HG03565 (cell line): ENCODE measurements around the gene ANKFN1.

Source experiments
- ATAC-seq: cut with Tn5 transposase; IDR thresholded peaks from one replicate; pipeline ENCODE4 v1.9.1; 2021; ENCODE audit warnings: mild to moderate bottlenecking, moderate library complexity; ENCODE audit not compliant: unreplicated experiment

ANKFN1 gene

DNA sequence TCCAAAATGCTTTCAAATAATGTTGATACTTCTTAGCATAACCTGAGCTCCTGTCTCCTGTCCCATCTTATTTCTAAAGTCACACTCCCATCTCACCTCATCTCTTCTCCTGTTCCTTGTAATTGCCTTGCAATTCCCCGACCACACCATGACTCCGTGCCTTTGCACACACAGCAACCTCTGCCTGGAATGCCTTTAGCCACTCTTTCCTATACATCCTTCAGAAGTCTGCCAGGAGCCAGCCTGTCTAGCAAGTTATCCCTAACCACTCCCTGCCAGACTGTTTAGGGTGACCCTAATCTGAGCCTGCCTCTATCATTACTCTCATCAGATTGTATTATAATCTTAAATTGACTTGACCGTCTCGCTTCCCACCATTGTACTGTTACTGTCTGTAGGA is 272.2 kb downstream of the ANKFN1 start:
- ATAC-seq, result no peak

- ATAC-seq, result no peak
Measured at GRCh38 chr17:56426901-56427300, 273.6 kb downstream of the ANKFN1 start.

DNA sequence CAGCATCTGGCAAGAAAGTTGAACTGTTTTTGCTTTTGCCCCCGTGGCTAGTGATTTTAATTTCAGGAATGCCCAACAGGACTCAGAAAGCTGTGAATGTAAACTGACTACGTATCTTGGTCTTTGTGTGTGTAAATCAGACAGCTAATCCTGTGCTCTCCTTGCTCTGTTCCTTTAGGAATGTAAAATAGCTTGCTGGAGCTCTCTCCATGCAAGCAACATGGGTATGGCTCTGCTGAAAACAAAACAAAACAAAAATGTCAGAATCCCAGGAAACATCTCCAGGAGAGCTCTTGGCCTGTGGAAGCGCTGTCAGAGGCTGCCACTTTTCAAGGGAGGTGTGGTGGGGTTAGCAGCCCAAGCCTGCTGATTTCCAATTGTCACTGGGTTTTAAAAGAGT is 278.5 kb downstream of the ANKFN1 start:
- ATAC-seq, result no peak

DNA sequence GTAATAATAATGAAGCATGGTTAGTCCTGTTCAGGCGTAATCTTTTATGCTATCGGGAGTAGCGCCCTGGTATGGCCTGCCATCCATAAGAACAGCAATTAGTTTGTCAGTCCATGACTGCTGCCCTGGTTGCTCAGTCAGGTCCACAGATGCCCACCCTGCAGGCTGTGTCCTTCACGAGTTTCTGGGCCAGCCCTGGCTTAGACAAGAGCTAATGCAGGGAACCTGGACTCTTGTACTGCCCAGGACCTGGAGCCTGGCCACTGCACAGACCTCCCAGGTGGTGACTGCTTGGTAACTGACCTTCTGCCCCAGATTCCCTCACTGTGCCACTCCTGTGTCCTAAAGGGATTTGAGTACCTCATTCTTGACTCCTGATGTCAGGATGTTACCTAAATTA is 279.2 kb downstream of the ANKFN1 start:
- ATAC-seq, result no peak

DNA sequence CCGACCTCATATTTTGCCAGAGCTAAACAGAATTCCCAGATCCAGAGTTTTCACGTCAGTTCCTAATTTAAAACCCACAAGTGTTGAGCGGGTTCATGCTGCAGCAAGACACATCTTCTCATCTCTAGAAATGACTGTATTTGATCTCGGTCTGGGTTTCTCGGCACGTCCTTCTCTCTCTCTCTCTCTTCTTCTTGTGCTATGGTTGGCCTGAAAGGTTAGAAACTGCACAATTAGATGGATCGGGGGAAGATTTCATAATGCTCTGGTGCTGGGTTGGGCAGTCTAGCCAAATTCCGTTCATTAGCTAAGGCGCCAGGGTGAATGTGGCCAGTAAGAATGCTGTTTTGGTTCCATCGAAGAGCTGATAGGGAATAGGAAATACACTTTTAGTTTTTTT is 281.3 kb downstream of the ANKFN1 start:
- ATAC-seq, result no peak

GRCh38 chr17:56436142-56436541 is 282.9 kb downstream of the ANKFN1 start:
- ATAC-seq, result no peak

- ATAC-seq, result no peak
Measured at GRCh38 chr17:56440419-56440818, 287.1 kb downstream of the ANKFN1 start.

DNA sequence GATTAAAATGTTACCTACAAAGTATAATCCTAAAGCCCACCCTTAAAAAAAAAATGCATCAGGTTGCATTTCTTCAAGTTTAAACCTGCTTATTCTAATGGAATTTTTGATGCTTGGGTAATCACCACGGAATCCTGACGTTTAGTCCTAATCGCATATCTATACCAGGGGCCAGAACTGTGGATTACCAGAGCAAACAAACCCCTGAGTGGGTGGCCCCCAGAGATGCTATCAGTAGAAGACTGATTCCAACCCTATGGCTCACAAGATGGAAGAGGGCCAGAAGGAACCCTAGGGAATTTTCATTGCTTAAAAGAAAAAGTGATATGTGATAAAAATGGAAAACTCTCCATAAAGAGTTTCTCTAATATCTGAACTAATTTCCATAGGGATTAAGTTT is 288.0 kb downstream of the ANKFN1 start:
- no peak for ATAC-seq

- ATAC-seq, result no peak
Measured at GRCh38 chr17:56445692-56446411, 292.6 kb downstream of the ANKFN1 start.

- no peak for ATAC-seq
Measured at GRCh38 chr17:56447171-56447570, 293.9 kb downstream of the ANKFN1 start.

GRCh38 chr17:56448371-56448770 is 295.1 kb downstream of the ANKFN1 start:
- no peak for ATAC-seq

GRCh38 chr17:56449176-56449575 is 295.9 kb downstream of the ANKFN1 start:
- ATAC-seq, result no peak

DNA sequence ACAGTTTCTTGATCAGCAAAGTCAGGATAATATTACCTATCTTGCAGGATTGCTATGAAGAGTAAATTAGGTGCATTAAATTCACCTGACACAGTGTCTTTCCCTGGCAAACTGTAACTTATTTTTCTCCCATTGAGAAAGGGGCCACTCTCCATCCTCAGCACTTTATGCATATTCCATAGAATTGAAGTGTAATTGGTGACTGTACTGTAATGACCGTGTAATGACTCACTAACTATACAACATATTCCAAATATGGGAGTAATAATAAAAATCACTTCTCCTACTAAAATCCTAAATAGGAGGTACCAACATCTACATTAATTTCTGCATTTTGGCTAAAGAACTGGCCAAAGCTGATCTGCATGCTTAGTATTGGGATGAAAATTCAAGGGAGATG is 298.4 kb downstream of the ANKFN1 start:
- ATAC-seq, result no peak

- no peak for ATAC-seq
Measured at GRCh38 chr17:56452461-56452860, 299.2 kb downstream of the ANKFN1 start.

DNA sequence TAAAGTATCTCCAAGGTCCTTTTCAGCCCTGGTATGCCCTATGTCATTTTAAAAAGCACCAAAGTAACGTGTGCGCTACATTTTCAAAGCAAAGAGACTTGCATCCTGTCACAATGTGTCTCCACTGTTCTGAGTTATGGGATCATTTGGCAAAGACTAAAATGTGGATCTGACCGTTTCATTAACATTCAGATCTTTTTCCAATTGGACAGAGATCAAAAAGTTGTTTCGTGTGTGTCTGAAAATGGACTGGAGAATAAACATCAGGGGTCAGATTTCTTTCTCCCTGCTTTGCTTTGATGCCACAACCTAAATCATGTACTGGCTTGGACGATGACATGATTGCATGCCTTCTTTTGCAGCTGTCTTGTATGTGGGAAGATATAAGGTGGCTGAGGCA is 304.2 kb downstream of the ANKFN1 start:
- ATAC-seq, result no peak

DNA sequence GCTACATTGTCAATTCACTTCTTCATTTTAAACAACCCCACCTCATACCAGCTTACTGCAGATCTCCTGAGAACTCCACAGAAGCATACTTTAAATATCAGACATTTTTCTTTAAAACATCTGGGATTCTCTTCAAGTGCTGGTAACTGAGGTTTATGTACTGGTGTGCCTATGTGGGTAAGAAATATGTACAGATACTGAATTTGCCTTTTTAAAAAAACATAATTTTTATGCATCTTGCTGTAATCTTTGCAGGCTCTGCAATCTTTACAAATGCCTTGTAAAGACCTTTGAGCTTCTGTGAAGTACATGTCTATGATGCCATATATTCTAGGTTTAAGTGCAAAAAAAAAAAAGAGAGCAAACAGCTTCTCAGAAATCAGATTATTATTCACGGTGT is 312.6 kb downstream of the ANKFN1 start:
- ATAC-seq, result no peak

DNA sequence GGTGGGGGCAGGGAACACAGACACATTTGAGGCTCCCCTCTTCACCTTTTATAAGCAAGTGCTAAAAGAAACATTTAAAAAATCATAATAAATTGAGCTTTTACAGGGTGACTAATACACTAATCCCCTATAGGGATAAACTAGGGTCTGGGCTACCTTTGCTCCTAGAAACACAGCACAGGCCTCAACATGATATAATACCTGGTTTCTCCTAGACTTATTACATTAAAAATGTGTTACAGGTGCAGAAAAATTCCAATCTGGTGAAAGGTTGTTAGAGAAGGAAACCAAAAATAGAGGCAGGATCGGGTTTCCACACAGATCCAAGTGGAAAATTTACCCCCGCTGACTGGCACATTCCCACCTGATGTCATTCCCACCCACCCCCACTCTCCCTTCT is 315.6 kb downstream of the ANKFN1 start:
- no peak for ATAC-seq

- no peak for ATAC-seq
Measured at GRCh38 chr17:56471696-56472095, 318.4 kb downstream of the ANKFN1 start.

- no peak for ATAC-seq
Measured at GRCh38 chr17:56475116-56475515, 321.8 kb downstream of the ANKFN1 start.

DNA sequence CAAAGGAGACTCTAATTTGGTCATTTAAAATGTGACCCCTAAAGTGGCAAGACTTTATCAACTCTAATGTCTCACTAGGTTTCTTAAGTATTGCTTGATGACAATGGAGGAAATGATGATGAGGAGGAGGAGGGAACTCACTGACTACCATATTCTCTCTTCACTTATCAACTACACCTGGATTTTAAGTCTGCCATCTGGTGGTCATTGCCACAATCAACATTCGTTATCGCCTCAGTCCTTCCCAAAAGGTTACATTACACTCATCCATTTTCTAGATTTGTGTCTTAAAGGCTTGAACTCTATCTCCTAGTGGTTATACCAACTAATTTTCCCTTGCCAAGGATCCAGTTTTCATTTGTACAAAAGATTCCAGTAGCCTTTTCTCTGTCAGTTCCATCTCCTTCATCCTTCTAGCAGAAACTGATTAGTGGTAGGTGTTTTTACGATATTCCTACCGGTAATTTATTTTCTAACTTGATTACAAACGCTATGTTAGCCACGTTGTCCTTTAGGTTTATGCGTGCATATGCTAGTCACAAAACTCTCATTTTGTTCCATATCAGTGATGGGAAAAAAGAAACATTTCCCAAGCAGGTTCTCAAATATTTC is 325.7 kb downstream of the ANKFN1 start:
- ATAC-seq, result no peak

DNA sequence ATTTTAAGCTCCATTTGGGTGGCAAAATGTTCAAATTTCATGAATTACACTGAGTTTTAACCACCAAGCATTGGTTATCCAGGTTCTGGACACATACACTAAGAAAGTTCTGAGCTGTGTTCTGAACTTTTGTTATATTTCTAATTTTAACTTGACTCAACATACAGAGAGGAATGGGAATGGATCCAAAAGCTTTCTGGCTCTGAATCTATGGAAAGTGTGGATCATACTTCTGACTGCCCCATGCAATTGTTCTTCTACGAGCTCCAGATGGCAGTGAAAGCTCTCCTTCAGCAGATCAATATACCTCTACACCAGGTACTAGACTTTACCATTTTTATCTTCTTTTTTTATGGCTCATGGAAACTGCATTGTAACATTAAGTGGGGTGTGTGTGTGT is 327.2 kb downstream of the ANKFN1 start:
- no peak for ATAC-seq

DNA sequence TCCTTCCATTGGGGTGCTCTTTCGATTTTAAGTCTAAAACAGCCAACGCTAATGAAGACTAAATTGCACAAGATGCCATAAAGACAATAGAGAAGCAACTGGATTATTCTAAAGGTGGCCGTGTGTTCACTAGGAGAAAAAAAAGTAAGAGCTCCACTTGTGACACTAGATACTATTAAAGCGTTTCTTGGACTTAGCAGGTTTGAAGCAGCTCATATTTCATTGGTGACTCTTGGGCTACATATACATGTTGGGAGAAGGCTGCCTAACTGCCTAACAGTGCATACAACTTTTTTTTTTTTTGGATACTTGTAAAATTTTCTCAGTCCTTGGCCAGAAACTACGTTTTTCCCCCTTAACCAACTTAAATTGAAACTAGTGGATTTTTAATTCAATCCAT is 328.4 kb downstream of the ANKFN1 start:
- no peak for ATAC-seq

GRCh38 chr17:56482229-56482628 is 329.0 kb downstream of the ANKFN1 start:
- ATAC-seq, result no peak
